Myocyte (in vitro differentiated cells): ENCODE results near the gene UNC5C. TPM values are rescaled to one million over a fixed set of nuclear protein-coding genes. Genes with fewer than 3 reads are reported as not detected.

Source experiments
- DNase-seq: peaks from one replicate; pipeline ENCODE4 v3.0.0-alpha.2; 2012; ENCODE audit warnings: low read depth
- polyA plus RNA-seq: library from polyadenylated mRNA; unstranded; fragments of >200 nt; gene quantifications from one replicate; pipeline ENCODE4 v1.2.1, GENCODE V29; 2012; ENCODE audit warnings: missing spikeins
- total RNA-seq: library from RNA; depleted of rRNA; stranded (reverse); fragments of >200 nt; gene quantifications from 2 replicates; pipeline ENCODE4 v1.2.3, GENCODE V29; 2014

The UNC5C gene
- total RNA-seq: 0.31 and 0.35 TPM in 2 replicates
- 1.5 TPM for polyA plus RNA-seq

DNA sequence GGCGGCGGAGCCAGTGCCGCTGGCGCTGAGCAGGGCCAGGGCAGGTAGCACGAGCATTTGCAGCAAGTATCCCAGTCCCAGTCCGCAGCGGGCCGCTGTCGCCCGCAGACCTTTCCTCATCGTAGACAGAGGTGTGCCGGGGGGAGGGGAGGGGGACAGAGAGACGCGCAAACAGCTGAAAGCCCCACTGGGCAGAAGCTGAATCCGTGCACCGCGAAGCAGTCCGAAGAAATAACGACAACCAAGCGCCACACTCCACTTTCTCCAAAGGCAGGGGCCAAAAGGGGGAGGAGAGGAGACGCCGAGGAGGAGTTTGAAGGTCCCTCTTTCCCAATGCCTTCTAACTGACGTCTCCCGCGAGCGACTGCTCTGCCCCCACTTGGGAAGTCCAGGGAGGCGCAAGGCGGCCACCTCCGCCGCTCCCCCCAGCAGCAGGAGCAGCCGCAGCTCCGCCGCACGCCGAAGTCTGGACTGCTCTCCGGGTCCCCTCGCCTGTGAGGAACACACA lies at the start of gene UNC5C:
UNC5C (minus strand) TSS at position 236 of the 508 bp plus-strand sequence.
- DNase-seq: peak; percentile 62

DNA sequence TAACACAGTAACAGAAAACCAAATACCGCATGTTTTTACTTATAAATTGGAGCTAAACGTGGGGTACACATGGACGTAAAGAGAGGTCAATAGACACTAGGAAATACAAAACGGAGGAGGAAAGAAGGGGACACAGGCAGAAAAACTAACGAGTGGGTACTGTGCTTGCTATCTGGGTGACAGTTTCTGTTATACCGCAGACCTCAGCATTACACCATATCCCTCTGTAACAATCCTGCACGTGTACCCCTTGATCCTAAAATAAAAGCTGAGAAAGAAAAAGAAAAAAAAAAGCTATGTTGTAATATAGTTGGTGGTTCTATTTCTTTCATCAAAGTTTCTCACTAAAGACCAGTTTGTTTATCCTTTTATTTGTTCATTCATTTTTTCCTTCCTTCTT lies 47.9 kb upstream of the UNC5C start:
- no peak for DNase-seq

DNA sequence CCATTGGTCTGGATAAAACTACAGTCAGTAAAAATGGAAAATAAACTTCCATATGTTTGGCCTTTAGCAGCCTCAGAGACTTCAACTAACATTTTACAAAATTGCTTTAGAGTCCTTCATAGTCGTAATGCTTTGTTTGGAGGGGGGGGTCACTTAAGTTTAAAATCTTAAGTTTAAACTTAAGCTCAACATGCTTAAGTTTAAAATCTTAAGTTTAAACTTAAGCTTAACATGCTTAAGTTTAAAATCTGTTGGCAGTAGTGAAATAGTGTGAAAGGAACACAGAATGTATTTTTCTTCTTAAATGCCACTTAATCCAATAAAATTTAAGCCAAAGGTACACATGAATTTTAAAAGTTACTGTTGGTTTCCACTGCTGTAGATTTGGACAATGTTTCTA lies 45.9 kb upstream of the UNC5C start:
- DNase-seq: no peak

DNA sequence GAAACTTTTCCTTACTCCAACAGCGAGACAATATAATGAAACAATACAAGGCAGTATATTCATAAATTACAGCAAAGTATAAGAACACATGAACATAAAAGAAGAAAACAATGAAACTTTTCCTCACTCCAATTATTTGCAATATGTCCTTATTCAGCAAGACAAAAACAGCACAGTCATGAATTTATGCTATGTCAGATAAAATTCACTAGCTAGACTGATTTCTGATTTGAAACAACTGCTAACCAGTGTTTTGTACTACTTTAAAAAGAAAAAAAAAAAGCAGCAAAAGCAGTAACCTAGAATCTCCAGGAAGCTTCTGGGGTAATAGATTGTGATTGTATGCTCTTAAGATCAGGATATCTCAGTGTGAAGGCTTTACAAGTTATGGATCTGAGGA lies 45.2 kb upstream of the UNC5C start:
- DNase-seq: no peak

DNA sequence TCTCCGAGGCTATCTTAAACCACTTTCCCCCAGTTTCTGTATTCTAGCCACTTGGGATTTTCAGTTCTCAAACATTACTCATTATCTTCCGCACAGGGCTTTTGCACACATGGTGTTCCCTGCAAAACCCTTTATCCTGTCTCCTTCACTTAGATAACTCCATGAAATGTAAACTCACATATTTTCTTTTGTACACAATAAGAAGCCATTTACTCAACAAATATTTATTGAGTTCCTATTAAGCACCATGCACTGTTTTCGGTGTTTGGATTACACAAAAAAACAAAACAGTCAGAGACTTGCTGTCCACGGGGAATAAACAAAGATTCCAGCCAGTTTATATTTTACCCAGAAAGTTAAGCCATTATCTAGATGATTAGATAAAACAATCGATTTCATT lies 42.5 kb upstream of the UNC5C start:
- no peak for DNase-seq

DNA sequence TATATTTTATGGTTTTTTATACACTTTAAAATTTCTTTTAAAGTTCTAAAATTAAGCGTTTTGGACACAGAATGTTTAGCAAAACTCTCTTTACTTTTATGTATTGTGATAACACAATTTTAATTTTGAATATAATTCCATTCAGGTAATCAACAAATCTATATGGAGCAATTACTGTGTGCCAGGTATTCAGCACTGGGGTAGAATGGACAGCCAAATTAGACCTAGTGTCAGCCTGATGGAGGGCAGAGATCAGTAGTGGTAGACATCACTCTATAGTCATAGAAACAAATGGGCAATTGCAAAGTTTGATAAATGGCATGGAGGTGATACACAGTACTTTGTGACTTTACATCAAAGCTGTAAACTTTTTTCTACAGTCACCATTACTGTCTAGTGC lies 41.8 kb upstream of the UNC5C start:
- no peak for DNase-seq

DNA sequence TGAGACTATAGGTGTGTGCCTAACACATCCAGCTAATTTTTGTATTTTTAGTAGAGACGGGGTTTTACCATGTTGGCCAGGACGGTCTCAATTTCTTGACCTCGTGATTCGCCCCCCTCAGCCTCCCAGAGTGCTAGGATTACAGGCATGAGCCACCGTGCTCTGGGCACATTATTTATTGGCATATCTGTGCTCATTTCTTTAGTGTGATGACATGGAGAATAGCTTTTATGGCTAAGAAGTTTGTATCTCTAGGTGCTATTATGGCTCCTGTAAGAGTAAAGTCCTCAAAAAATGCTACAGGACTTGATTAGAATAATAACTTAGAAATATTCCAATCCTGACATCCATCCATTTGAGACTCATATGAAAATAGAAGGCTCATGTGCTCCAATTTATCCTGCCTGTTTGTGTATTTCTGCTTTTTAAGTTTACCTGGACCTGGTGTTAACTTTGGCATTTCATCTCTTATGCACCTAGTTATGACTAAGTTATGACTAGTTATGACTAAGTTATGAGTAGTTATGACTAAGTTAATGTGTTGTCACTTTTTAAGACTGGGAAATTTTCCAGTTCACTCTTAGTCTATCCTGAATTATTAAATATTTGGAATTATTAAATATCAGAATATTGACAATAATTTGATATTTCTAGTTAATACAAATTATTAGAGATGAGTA lies 36.4 kb upstream of the UNC5C start:
- no peak for DNase-seq

DNA sequence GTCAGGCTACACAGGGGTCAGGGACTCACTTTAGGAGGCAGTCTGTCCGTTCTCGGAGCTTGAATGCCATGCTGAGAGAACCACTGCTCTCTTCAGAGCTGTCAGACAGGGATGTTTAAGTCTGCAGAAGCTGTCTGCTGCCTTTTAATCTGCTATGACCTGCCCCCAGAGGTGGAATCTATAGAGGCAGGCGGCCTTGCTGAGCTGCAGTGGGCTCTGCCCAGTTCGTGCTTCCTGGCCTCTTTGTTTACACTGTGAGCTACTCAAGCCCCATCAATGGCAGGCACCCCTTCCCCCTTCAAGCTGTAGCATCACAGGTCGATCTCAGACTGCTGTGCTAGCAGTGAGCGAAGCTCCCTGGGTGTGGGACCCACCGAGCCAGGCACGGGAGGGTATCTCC lies 31.5 kb upstream of the UNC5C start:
- no peak for DNase-seq

DNA sequence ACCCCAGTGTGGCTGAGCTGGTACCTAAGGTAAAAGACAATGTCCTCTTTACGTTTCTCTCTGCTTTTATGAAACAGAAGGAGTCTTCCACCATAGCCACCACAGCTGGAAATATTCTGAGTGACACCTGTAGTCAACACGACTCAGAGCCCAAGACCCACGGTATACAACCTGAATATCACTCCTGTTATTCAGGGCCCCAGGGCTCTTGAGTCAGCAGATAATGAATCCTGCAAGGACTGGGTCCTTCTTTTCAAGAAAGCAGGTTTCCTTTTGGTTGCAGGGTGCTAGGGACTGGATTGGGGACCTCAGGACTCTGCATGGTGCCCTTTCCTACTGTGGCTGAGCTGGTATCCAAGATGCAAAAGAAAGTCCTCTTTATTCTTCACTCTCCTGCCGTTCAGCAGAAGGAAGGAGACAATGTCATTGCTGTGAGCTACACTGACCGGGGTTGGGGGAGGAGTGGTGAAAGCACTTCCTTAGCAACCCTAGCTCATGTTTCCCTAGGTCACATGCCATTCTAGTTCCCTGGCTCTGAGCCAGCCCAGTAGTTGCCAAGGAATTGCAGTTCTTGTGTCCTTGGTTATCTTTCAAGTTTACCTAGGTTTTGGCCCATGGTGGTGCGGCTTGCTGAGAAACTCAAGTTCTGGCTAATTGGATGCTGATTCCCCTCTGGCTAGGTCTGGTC lies 23.7 kb upstream of the UNC5C start:
- DNase-seq: peak; percentile 30

DNA sequence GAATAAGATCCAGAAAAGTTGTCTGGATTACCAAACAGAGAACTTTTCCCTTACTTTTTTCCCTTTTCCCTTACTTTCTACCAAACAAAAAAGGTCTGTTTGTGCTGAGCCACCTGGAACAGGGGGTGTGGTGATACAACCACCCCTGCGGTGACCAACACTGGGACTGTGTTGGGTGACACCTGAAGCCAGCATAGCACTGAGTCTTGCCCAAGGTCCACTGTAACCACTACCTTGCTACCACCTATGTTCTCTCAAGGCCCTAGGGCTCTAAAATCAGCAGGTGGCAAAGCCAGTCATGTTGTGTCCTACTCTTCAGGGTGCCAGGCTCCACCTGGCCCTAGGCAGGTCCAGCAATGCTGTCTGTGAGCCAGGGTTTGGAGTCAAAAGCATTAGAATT lies 22.8 kb upstream of the UNC5C start:
- DNase-seq: no peak

DNA sequence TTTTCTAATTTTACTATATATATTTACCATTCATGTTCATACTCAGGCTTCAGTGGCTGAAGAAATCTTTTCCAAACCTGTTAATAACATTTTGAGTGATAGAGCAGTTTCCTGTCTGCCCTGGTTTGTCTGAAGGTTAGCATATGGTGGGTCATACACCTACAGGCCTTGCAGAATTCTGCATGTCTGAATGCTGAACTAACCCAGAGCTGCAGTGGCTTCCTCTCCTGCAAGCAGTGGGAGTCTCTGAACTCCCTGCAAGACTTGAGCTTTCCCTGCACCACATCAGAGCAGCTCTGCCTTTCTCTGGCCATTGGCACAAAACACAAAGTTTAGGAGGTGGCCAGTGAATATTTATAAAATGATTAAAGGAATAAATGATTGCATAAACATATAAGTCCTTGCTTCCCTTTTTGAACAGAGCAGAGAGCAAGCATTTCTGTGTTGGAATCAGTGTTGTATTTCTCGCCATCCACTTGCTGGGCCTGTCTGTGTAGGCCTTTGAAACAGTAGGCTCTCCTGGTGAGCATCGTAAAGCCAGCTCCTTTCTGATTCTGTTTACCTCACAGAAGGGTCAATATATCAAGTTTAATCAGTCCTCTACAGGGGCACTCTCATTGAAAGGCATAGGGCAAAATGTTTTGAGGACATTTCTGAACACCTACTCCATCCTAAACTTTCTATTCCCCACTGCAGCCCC lies 15.0 kb upstream of the UNC5C start:
- no peak for DNase-seq

DNA sequence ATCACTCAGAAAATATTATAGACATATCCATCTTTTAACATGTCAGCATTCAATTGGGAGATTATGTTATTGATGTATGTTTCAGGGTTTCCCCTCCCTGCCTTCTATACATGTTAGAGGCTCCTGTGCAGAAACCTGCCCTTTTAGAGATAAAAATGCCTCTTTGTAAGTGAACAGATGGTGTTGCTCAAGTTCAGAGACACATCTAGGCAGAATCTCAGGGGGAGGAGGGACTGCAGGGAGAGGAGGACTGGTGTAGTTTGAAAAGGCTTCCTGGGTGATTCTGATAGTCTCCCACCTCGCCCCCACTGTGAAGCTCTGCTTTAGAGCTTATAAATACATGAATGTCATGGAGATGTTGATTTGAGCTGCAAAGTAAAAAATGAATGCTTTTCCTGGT lies 12.0 kb upstream of the UNC5C start:
- DNase-seq: no peak

DNA sequence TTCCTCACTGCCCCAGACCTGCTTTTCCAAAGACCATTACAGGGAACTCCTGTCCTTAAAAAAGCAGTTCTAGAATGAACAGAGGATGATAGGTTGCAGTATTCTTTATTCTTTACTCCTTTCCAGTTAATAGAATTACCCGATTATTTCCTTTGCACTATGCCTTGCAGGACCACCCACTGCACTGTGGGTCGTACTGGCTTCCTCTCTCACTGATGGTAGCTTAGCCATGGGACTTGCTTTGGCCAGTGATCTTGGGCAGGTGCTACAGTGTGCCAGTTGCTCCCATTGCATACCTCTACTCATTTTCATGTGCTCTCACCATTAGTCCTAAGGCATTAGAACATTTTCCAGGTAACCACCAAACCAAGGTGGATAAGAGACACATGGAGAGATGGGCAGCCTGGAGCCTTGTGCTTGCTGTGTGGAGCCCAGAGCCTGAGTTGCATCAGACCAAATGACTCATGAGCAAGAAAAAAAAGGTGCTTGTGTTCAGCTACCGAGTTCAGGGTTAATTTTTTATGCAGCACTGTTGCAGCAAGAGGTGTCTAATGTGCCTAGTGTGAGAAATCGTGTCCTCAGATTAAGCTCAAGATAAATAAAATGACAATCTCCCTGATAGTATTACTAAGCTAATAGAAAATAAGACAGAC lies 7.6 kb upstream of the UNC5C start:
- DNase-seq: no peak

DNA sequence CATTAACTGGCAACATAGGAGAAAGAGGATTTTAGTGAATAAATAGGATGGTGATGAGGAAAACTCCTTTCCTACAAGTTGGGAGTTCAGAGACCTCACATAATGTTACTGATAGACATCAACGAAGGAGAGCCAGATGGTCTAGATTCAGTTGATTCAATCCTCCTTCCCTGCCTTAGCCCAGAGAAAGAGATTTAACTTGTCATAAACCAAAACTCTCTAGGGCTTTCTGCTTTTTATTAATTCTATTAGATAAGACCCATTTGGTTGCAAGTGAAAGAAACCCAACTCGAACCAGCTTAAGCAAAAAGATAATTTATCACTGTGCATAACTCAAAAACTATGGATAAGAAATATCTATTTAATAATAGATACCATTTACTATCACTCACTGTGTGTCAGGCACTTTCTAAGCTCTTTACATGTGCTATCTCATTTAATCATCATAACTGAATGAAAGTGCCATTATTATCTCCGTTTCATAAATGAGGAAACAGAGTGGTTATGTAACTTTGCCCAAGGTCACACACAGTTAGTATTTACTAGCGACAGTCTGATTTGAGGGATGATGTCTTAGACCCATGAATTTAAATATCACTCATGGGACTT lies 4.3 kb upstream of the UNC5C start:
- no peak for DNase-seq

DNA sequence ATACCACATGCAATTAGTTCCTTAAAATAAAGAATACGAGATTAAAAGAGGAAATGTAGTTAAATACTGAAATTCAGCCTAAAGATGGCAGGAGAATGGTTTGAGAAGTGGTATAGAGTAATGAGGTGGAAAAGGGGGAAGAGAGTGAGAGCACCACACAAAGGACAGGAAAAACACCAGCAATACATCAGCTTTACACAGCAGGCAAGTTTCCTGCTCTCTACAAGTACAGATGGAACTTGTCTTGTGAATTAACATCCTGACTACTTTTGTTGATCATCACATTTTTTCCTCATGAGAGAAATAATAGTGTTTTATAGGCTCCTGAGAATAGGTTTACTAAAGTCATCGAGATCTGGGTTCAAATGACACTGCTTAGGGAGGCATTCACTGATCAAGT lies 2.9 kb upstream of the UNC5C start:
- no peak for DNase-seq

DNA sequence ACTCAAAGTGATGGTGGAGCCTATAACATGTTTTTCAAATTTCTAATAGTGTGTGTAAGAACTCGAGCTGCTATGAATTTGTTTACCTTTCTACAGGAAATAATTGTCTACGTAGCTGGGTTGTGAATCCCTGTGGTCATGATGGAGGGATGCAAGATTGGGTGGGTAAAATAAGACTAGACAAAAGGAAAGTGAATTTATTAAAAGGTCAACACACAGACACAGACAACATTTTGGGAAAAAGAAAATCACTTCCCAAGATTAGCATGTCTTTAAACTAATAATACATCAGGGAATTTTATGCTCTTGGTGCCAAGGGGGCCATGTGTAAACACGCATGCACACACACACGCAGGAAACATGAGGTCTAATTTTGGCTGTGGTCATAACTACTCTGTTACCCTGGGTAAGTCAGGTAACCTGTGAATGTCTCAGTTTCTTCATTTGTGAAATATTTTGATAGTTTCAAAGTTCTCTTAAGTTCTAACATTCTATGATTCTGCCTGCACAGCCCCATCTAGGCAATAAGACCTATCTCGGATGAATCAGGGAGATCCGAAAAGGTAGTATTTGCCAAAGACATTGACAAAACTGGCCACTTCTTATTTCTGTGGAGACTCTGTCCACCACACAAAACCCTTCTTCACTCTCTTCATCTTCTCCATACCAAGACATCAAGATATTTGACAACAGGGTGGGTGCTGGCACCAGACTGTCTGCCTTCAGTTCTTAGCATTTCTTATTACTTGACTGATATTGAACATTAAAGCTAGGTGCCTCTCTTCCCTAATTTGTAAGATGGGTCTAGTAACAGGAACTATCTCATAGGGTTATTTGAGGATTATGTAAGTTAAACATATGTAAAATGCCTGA lies 1.6 kb upstream of the UNC5C start:
- DNase-seq: no peak

DNA sequence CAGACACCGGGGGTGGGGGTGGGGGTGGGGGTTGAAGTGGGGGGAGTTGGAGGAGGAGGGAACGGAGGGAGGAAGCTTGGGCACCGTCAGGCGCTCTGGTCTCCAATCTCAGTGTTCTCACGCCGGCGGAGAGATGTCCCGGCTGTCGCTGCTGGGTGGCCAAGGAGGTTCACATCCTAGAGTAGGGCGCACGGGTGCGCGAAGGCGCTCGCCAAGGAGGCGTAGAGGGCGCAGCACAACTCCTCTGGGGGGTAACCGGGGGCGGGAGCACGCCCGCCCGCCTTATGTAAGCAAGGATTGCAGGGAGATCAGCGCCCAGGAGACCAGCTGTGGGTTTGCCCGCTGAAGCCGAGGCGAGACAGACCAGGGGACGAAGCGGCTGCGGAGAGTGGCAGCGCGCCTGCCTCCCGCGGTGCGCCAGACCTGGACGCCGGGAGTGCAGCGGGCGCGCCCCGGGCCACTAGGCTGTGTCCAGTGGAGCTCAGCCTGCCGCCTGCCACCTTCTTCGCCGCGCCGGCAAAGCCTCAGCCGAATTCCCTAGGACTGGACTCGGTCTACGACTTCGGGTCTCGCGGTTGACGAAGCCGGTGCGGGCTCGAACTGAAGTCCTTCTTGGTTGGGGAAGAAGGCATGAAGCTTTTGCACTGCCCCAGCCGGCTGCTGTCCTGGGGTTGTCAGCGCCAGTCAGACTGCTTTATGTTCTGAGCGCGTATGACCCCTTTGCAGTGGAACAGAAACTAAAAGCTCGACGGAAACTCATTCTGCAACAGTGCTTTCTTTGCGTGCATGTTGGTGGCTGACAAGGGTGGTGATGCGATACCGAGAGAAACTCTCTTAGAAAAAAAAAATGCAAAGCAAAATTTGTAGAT lies 707 bp upstream of the UNC5C start:
- DNase-seq: peak; percentile 59

DNA sequence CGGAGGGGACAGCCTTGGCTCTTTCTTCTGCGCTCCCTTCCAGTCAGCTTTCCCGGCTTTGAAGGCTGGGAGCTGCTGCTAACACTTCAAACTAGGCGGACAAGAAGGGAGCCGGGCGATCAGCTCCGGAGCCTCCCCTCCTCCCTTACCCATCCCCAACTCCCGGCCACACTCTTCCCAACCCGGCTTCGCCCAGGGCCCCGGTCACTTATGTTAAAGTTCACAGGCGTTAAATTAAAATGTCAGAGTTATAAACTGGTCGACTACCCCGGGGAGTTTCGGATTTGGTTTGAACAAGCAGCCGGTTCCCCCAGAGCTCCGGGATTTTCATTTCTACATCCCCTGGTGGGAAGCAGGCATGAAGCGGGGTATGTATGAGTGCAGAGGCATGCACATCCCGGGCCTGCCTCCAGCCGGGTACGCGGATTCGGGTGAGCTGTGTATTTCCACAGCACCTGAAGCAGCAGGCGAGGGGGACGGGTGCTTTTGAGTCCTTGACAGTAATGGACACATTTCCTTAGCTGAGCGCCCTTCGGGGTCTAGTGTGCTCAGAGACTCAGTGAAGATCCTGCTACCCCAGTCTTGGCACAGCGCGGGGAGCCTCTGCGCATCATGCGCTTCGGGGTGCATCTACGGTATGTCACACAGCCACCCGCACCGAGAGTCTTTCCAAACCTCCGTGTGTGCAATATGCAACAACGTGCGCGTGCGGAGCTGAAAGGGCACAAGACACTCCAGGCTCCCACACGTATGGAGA lies 880 bp downstream of the UNC5C start:
- peak; percentile 22 for DNase-seq
